ENCODE measurements around the gene PRKG1. TPM values are rescaled to one million over a fixed set of nuclear protein-coding genes. Genes with fewer than 3 reads are reported as not detected.

Gene PRKG1
- total and polyA plus RNA-seq, 4 donors, result 0.46 to 5.1 (median 1.5) TPM

DNA sequence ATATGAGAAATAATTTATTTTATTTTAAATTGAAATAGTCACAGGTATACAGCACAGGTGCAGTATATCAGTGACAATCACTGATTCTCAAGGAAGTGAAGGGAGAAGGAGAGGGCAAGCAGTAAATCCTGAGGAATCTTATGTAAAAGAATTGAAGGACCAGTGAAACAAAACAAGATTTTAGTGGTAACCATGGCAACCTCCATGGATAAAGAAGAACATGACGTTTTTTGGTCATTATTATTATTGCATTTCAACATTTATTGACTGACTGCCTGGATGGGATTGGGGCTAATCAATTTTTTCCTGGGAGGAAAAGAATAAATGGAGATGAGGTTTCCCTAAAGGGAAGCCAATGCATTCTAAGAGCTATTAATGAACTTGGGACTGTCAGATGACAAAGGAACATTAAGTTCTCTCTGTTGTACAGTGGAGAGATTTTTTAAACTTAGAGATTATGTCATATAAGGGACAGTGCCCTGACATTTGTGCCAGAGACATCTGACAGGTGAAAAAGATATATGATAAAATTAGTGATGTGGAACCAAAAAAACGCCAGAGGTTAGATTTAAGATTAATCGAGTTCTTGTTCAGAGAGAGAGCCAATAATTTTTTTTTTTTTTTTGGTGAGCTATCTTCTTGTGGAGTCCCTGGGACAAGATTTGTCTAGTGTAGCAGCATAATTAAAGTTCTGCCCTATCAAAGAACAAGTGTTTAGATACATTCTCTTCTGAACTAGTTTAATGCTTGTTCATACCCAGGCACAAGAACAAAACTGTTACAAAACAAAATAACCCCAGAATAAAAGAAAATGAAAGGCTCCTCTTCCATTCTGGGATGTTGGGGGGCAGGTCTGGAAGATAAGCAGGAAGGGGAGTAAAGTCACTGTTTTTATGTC lies 345.2 kb downstream of the PRKG1 start:
- H3K27ac ChIP-seq (ENCODE audit: low read depth in 1 of 2, low read length in 2 of 2), result no peak overlapping the region
- peaks cover 0 to 2% (median 0%) of the 10 kb centered on the region in 4 donors for H3K27me3 ChIP-seq (ENCODE audit: control insufficient read depth in 4 of 4, insufficient read depth in 4 of 4, low read length in 3 of 4)
- no peaks in the 10 kb centered on the region for H3K9me3 ChIP-seq (ENCODE audit: control insufficient read depth in 4 of 4, low read length in 3 of 4)
- 74% methylated on average over 3 of the region's 3 CpGs for WGBS
- H3K4me1 ChIP-seq (ENCODE audit: control insufficient read depth in 4 of 4, insufficient read depth in 4 of 4, low read length in 3 of 4), result no peaks in the 10 kb centered on the region
- no peak overlapping the region for H3K4me3 ChIP-seq (ENCODE audit: low read depth in 1 of 3, low read length in 3 of 3)
- no peak overlapping the region for H3K9ac ChIP-seq (ENCODE audit: low read depth in 1 of 2, low read length in 2 of 2)
- no peaks in the 10 kb centered on the region for H3K36me3 ChIP-seq (ENCODE audit: control insufficient read depth in 4 of 4, insufficient read depth in 3 of 4, low read depth in 1 of 4, low read length in 3 of 4)
- DNase-seq (ENCODE audit: low spot score), result no peak
- TF ChIP-seq NR2F2 (IDR thresholded peaks at IDR 0.05) (no peak), HNF4G (IDR thresholded peaks at IDR 0.05) (no peak), FOXA2 (IDR thresholded peaks at IDR 0.05) (no peak), YY1 (IDR thresholded peaks at IDR 0.05) (no peak), RAD21 (IDR thresholded peaks at IDR 0.05) (no peak), SP1 (IDR thresholded peaks at IDR 0.05) (no peak), EGR1 (IDR thresholded peaks at IDR 0.05; ENCODE audit: low read depth in 2 of 2) (no peak), HNF4A (conservative IDR thresholded peaks at IDR 0.05) (no peak), JUND (IDR thresholded peaks at IDR 0.05) (no peak)
- TF ChIP-seq, protein P1, sequence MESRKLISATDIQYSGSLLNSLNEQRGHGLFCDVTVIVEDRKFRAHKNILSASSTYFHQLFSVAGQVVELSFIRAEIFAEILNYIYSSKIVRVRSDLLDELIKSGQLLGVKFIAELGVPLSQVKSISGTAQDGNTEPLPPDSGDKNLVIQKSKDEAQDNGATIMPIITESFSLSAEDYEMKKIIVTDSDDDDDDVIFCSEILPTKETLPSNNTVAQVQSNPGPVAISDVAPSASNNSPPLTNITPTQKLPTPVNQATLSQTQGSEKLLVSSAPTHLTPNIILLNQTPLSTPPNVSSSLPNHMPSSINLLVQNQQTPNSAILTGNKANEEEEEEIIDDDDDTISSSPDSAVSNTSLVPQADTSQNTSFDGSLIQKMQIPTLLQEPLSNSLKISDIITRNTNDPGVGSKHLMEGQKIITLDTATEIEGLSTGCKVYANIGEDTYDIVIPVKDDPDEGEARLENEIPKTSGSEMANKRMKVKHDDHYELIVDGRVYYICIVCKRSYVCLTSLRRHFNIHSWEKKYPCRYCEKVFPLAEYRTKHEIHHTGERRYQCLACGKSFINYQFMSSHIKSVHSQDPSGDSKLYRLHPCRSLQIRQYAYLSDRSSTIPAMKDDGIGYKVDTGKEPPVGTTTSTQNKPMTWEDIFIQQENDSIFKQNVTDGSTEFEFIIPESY (IDR thresholded peaks at IDR 0.05), result no peak
- TF ChIP-seq, protein P2, sequence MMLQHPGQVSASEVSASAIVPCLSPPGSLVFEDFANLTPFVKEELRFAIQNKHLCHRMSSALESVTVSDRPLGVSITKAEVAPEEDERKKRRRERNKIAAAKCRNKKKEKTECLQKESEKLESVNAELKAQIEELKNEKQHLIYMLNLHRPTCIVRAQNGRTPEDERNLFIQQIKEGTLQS (IDR thresholded peaks at IDR 0.05), result no peak
- TF ChIP-seq, protein P3, sequence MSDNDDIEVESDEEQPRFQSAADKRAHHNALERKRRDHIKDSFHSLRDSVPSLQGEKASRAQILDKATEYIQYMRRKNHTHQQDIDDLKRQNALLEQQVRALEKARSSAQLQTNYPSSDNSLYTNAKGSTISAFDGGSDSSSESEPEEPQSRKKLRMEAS (IDR thresholded peaks at IDR 0.05), result no peak
- TF ChIP-seq, protein P4, sequence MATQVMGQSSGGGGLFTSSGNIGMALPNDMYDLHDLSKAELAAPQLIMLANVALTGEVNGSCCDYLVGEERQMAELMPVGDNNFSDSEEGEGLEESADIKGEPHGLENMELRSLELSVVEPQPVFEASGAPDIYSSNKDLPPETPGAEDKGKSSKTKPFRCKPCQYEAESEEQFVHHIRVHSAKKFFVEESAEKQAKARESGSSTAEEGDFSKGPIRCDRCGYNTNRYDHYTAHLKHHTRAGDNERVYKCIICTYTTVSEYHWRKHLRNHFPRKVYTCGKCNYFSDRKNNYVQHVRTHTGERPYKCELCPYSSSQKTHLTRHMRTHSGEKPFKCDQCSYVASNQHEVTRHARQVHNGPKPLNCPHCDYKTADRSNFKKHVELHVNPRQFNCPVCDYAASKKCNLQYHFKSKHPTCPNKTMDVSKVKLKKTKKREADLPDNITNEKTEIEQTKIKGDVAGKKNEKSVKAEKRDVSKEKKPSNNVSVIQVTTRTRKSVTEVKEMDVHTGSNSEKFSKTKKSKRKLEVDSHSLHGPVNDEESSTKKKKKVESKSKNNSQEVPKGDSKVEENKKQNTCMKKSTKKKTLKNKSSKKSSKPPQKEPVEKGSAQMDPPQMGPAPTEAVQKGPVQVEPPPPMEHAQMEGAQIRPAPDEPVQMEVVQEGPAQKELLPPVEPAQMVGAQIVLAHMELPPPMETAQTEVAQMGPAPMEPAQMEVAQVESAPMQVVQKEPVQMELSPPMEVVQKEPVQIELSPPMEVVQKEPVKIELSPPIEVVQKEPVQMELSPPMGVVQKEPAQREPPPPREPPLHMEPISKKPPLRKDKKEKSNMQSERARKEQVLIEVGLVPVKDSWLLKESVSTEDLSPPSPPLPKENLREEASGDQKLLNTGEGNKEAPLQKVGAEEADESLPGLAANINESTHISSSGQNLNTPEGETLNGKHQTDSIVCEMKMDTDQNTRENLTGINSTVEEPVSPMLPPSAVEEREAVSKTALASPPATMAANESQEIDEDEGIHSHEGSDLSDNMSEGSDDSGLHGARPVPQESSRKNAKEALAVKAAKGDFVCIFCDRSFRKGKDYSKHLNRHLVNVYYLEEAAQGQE (IDR thresholded peaks at IDR 0.05), result no peak
- TF ChIP-seq, protein P5, sequence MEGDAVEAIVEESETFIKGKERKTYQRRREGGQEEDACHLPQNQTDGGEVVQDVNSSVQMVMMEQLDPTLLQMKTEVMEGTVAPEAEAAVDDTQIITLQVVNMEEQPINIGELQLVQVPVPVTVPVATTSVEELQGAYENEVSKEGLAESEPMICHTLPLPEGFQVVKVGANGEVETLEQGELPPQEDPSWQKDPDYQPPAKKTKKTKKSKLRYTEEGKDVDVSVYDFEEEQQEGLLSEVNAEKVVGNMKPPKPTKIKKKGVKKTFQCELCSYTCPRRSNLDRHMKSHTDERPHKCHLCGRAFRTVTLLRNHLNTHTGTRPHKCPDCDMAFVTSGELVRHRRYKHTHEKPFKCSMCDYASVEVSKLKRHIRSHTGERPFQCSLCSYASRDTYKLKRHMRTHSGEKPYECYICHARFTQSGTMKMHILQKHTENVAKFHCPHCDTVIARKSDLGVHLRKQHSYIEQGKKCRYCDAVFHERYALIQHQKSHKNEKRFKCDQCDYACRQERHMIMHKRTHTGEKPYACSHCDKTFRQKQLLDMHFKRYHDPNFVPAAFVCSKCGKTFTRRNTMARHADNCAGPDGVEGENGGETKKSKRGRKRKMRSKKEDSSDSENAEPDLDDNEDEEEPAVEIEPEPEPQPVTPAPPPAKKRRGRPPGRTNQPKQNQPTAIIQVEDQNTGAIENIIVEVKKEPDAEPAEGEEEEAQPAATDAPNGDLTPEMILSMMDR (IDR thresholded peaks at IDR 0.05; ENCODE audit: low read depth, low read length, missing input control), result no peak
